NCI-H146 treated with DMSO at 0.1 percent for 48 hours (cell line): ENCODE data around the gene KRTAP10-10.
A peak's percentile ranks its signal among the peaks of the same experiment; 100 is the strongest.
"Not testable (repeated sequence)": the region's sequence is repeated elsewhere in the genome, so short reads cannot be mapped to it uniquely, and the experiment has no call there.

Source experiments
- DNase-seq: peaks from one replicate; lab custom pipeline; 2025; ENCODE audit not compliant: unreplicated experiment; lab: John Stamatoyannopoulos, UW

KRTAP10-10 gene

GRCh38 chr21:44681152-44681551 is 44.0 kb downstream of the KRTAP10-10 start:
- no peak for DNase-seq

GRCh38 chr21:44681861-44682579 is 44.9 kb downstream of the KRTAP10-10 start, which contains the start of gene KRTAP12-1:
Gene KRTAP12-1 (minus strand): TSS chr21:44682163. CDS start chr21:44682123, 40 bp downstream.
- DNase-seq, result peak; percentile 81

GRCh38 chr21:44682580-44683151 is 45.5 kb downstream of the KRTAP10-10 start:
- no peak for DNase-seq

- no peak for DNase-seq
Observed at GRCh38 chr21:44684077-44684476, 46.9 kb downstream of the KRTAP10-10 start.

GRCh38 chr21:44684483-44684882 is 47.3 kb downstream of the KRTAP10-10 start:
- no peak for DNase-seq

- not testable (repeated sequence) for DNase-seq
Observed at GRCh38 chr21:44685050-44685449, 47.9 kb downstream of the KRTAP10-10 start.

GRCh38 chr21:44686000-44686781 is 49.0 kb downstream of the KRTAP10-10 start:
- DNase-seq, result peak; percentile 26

- no peak for DNase-seq
Observed at GRCh38 chr21:44686843-44687561, 49.8 kb downstream of the KRTAP10-10 start.

- no peak for DNase-seq
Observed at GRCh38 chr21:44687671-44688070, 50.5 kb downstream of the KRTAP10-10 start.
